Measurements from ENCODE around the gene MSI1. TPM values are rescaled to one million over a fixed set of nuclear protein-coding genes. Genes with fewer than 3 reads are reported as not detected.

Gene MSI1
- total RNA-seq, 3 donors from 2014 or later (not counting 1 experiment from before 2014, with no cell fraction given): not detected

GRCh38 chr12:120399531-120399930, 30.6 kb upstream of the MSI1 start:
- H3K27ac Mint-ChIP-seq: no peak overlapping the region
- intact Hi-C loops (cut with micrococcal nuclease): no loop called here
- Histone ChIP-seq H3K4me1 (ENCODE audit: control insufficient read depth, insufficient read depth, low read length) (no peaks in the 10 kb centered on the region), H3K36me3 (ENCODE audit: control insufficient read depth, insufficient read depth, low read length) (no peaks in the 10 kb centered on the region), H3K27me3 (ENCODE audit: control insufficient read depth, insufficient read depth, low read length) (peaks cover 4% of the 10 kb centered on the region), H3K9me3 (ENCODE audit: control insufficient read depth, insufficient read depth, low read length) (no peaks in the 10 kb centered on the region), H3K27ac (ENCODE audit: low read length) (no peak overlapping the region), H3K4me3 (ENCODE audit: low read length) (no peak overlapping the region)
- H3K27me3 Mint-ChIP-seq (ENCODE audit: low read depth in 2 of 2): peaks cover 24 to 27% of the 10 kb centered on the region in 2 donors
- no peak overlapping the region for H3K4me3 Mint-ChIP-seq
- H3K36me3 Mint-ChIP-seq: no peaks in the 10 kb centered on the region
- H3K9me3 Mint-ChIP-seq: no peaks in the 10 kb centered on the region
- ATAC-seq (no peak), DNase-seq (no peak)
- H3K4me1 Mint-ChIP-seq: peaks cover 3 to 6% of the 10 kb centered on the region in 2 donors
- TF ChIP-seq CTCF (IDR thresholded peaks at IDR 0.05): no peak
- WGBS (ENCODE audit: insufficient coverage): 75% methylated on average over 5 of the region's 5 CpGs

- Histone ChIP-seq H3K4me1 (ENCODE audit: control insufficient read depth, insufficient read depth, low read length) (no peaks in the 10 kb centered on the region), H3K36me3 (ENCODE audit: control insufficient read depth, insufficient read depth, low read length) (no peaks in the 10 kb centered on the region), H3K27ac (ENCODE audit: low read length) (no peak overlapping the region), H3K9me3 (ENCODE audit: control insufficient read depth, insufficient read depth, low read length) (no peaks in the 10 kb centered on the region), H3K4me3 (ENCODE audit: low read length) (no peak overlapping the region), H3K27me3 (ENCODE audit: control insufficient read depth, insufficient read depth, low read length) (peaks cover 4% of the 10 kb centered on the region)
- no peak for TF ChIP-seq CTCF (IDR thresholded peaks at IDR 0.05)
- H3K27ac Mint-ChIP-seq: no peak overlapping the region
- no peak overlapping the region for H3K4me3 Mint-ChIP-seq
- intact Hi-C loops (cut with micrococcal nuclease): no loop called here
- WGBS (ENCODE audit: insufficient coverage): 80% methylated on average over 33 of the region's 33 CpGs
- no peak for DNase-seq
- peaks cover 24 to 27% of the 10 kb centered on the region in 2 donors for H3K27me3 Mint-ChIP-seq (ENCODE audit: low read depth in 2 of 2)
- H3K36me3 Mint-ChIP-seq: no peaks in the 10 kb centered on the region
- H3K4me1 Mint-ChIP-seq: peaks cover 0 to 4% of the 10 kb centered on the region in 2 donors
- H3K9me3 Mint-ChIP-seq: no peaks in the 10 kb centered on the region
- no peak for ATAC-seq
Measured at GRCh38 chr12:120397824-120398540, 29.0 kb upstream of the MSI1 start.

GRCh38 chr12:120394483-120395367, 25.8 kb upstream of the MSI1 start:
- WGBS (ENCODE audit: insufficient coverage): 28% methylated on average over 18 of the region's 18 CpGs
- Mint-ChIP-seq H3K4me3 (no peak overlapping the region), H3K4me1 (peaks cover 0 to 4% of the 10 kb centered on the region in 2 donors), H3K9me3 (no peaks in the 10 kb centered on the region), H3K36me3 (no peaks in the 10 kb centered on the region), H3K27me3 (ENCODE audit: low read depth in 2 of 2) (peaks cover 21 to 27% of the 10 kb centered on the region in 2 donors), H3K27ac (no peak overlapping the region)
- no peaks in the 10 kb centered on the region for H3K9me3 ChIP-seq (ENCODE audit: control insufficient read depth, insufficient read depth, low read length)
- no peak overlapping the region for H3K27ac ChIP-seq (ENCODE audit: low read length)
- H3K4me1 ChIP-seq (ENCODE audit: control insufficient read depth, insufficient read depth, low read length): no peaks in the 10 kb centered on the region
- H3K4me3 ChIP-seq (ENCODE audit: low read length): no peak overlapping the region
- TF ChIP-seq CTCF (IDR thresholded peaks at IDR 0.05): no peak
- ATAC-seq: no peak
- no peak for DNase-seq
- H3K27me3 ChIP-seq (ENCODE audit: control insufficient read depth, insufficient read depth, low read length): no peaks in the 10 kb centered on the region
- intact Hi-C loops (cut with micrococcal nuclease): no loop called here
- H3K36me3 ChIP-seq (ENCODE audit: control insufficient read depth, insufficient read depth, low read length): no peaks in the 10 kb centered on the region

Data from natural killer cell (primary cell).